SJCRH30 (cell line): Measurements from ENCODE around the gene ICAM2. TPM values are rescaled to one million over a fixed set of nuclear protein-coding genes. Genes with fewer than 3 reads are reported as not detected.
A peak's percentile ranks its signal among the peaks of the same experiment; 100 is the strongest.
"Not testable (repeated sequence)": the region's sequence is repeated elsewhere in the genome, so short reads cannot be mapped to it uniquely, and the experiment has no call there.

Source experiments
- DNase-seq, 2 experiments: peaks; one replicate each; pipeline ENCODE4 v3.0.0-alpha.2; 2015 to 2020
- H3K27ac ChIP-seq: fragments of 250-450 bp; sonication (Bioruptor Pico); 2 replicates; pipeline ENCODE4 v1.5.1; 2020; ENCODE audit warnings: mild to moderate bottlenecking, moderate library complexity
- H3K27me3 ChIP-seq: fragments of 250-450 bp; sonication (Bioruptor Pico); 2 replicates; pipeline ENCODE4 v1.5.1; 2020; ENCODE audit warnings: mild to moderate bottlenecking, moderate library complexity
- H3K36me3 ChIP-seq: fragments of 250-450 bp; sonication (Bioruptor Pico); 2 replicates; pipeline ENCODE4 v1.5.1; 2020; ENCODE audit warnings: mild to moderate bottlenecking, moderate library complexity
- H3K4me1 ChIP-seq: fragments of 250-450 bp; sonication (Bioruptor Pico); 2 replicates; pipeline ENCODE4 v1.5.1; 2020; ENCODE audit warnings: mild to moderate bottlenecking, moderate library complexity
- H3K4me3 ChIP-seq: fragments of 250-450 bp; sonication (Bioruptor Pico); 2 replicates; pipeline ENCODE4 v1.5.1; 2020; ENCODE audit warnings: mild to moderate bottlenecking, moderate library complexity
- H3K9me3 ChIP-seq: fragments of 250-450 bp; sonication (Bioruptor Pico); replicated peaks from 2 replicates; pipeline ENCODE4 v1.5.1; 2020; ENCODE audit warnings: mild to moderate bottlenecking, moderate library complexity
- total RNA-seq: library from RNA; depleted of rRNA; stranded (reverse); fragments of >200 nt; shearing (Covaris generic); gene quantifications from 2 replicates; pipeline ENCODE4 v1.2.3, GENCODE V29; 2014

ICAM2 gene
- total RNA-seq, 1 experiment from 2014 or later, result 0.43 TPM

DNA sequence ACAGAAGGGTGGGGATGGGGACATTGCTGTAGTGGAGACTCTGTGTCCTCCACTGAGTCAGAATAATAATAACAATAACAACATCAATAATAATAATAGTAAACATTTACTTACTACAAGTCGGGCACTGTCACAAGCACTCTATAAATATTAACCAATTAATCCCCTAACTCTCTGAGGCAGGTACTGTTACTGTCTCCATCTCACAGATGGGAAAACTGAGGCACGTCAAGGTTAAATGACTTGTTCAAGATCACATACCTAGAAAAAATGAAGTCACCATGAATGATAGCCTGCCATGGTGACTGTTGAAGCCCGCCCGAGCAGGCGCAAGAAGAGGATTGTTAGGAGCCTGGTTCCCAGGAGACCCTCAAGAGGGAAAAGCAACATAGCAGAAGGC is 12.1 kb downstream of the ICAM2 start:
- Histone ChIP-seq H3K27me3 (no peaks in the 10 kb centered on the region), H3K36me3 (no peaks in the 10 kb centered on the region), H3K4me1 (peaks cover 4% of the 10 kb centered on the region), H3K4me3 (no peak overlapping the region), H3K9me3 (no peaks in the 10 kb centered on the region), H3K27ac (no peak overlapping the region)
- DNase-seq, result no peak

DNA sequence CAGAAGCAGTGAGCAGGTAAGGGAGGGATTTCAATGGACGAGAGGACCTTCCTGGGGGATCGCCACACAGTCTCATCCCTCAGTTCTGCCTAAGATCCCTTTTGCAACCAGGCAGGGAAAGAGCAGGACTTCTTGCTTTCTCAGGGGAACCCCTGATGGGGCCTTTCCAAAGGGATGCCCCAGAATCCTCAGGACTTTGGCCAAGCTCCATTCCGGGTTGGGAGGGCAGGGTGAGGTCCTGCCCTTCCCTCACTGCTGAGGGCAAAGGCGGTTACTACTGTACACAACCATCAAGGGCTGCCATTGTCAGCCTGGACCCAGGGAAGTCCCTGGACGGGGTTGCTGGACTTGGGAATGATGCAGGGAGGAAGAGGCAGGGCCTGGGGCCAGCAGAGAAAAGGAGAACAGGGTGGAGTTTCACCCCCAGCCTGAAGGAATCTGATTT is 12.6 kb downstream of the ICAM2 start:
- no peaks in the 10 kb centered on the region for H3K9me3 ChIP-seq
- H3K27ac ChIP-seq, result no peak overlapping the region
- H3K36me3 ChIP-seq, result no peaks in the 10 kb centered on the region

DNA sequence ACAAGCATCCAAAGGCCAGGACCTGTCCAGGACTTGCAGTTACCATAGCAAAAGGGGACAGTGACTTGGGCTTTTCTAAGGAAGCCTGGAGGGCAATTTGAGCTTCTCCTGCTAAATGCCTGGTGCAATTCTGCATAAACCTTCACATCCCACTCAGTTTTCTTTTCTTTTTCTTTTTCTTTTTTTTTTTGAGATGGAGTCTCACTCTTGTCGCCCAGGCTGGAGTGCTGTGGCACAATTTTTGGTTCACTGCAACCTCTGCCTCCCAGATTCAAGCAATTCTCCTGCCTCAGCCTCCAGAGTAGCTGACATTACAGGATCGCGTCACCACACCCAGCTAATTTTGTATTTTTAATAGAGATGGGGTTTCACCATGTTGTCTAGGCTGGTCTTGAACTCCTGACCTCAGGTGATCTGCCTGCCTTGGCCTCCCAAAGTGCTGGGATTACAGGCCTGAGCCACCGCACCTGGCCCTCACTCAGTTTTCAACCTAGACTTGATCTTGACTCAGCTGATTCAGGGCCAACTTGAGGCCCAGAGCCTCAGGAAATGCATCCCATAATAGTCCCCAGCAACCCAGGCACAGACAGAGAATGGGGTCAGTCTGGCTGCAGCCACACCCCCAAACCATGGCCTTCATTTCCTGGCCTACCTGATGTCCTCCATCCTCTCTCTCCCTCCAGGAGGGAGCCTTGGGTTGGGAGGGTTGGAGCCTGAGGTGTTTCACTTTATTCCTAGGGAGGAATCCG is 13.2 kb downstream of the ICAM2 start:
- H3K9me3 ChIP-seq, DNase-seq, H3K36me3 ChIP-seq, H3K4me1 ChIP-seq, H3K27me3 ChIP-seq, H3K27ac ChIP-seq, H3K4me3 ChIP-seq: not testable (repeated sequence)

More for the DNA sequence above, 12.6 kb downstream of the ICAM2 start:
- DNase-seq, result no peak
- Histone ChIP-seq H3K4me1 (peaks cover 4% of the 10 kb centered on the region), H3K27me3 (no peaks in the 10 kb centered on the region), H3K4me3 (no peak overlapping the region)

DNA sequence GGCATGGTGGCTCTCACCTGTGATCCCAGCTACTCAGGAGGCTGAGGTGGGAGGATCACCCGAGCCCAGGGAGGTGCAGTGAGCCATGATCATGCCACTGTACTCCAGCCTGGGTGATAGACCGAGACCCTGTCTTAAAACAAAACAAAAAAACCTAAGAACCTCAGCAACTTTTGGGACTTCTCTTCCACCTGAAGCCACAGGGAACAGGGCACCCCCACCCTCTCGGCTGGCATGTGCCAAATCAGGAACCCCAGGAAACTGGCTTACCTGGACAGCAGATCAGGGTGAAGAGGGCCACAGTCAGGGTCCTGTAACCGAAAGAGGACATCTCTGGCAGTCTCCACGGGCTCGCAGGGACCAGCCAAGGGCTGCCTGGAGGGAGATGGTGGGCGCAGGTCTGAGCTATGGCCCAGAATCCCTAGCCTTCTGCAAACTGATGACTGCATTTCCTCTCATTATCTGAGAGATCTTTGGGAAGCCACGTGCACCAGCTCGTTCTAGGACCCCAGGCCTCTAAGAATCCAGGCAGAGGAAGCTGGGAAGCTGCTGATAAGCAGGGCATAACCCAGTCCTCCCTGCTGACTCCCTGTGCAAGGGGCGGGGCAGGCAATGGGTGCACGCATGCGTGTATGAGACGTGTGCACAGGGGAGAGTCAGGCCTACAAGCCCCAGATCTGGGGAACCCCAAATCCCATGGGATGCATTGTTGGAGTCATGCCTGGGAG is 13.9 kb downstream of the ICAM2 start:
- H3K36me3 ChIP-seq, result no peaks in the 10 kb centered on the region
- H3K27ac ChIP-seq, result no peak overlapping the region
- H3K9me3 ChIP-seq, result no peaks in the 10 kb centered on the region
- H3K4me1 ChIP-seq, result peaks cover 4% of the 10 kb centered on the region
- H3K4me3 ChIP-seq, result no peak overlapping the region
- no peak for DNase-seq
- no peaks in the 10 kb centered on the region for H3K27me3 ChIP-seq

DNA sequence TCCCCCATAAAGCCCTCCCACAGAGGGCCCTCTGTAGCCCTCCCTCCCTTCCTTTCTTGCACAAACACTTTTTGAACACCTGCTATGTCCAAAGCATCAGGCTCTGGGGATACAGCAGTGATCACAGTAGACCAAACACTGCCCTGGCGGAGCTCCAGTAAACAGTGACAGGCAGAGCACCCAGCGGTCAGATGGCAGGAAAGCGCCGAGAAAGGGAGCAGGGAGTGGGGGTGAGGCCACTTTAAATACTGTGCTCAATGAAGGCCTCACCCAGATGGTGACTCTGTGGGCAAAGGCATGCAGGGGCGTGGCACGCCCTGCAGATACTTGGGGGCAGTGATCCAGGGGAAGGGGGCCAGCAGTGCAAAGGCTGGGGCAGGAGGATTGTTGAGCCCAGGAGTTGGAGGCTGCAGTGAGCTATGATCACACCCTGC is 14.7 kb downstream of the ICAM2 start:
- H3K9me3 ChIP-seq, result no peaks in the 10 kb centered on the region
- no peaks in the 10 kb centered on the region for H3K27me3 ChIP-seq
- no peak overlapping the region for H3K4me3 ChIP-seq
- H3K4me1 ChIP-seq, result peaks cover 4% of the 10 kb centered on the region
- H3K36me3 ChIP-seq, result no peaks in the 10 kb centered on the region
- no peak overlapping the region for H3K27ac ChIP-seq
- DNase-seq, result peak; percentile 48 to 69

DNA sequence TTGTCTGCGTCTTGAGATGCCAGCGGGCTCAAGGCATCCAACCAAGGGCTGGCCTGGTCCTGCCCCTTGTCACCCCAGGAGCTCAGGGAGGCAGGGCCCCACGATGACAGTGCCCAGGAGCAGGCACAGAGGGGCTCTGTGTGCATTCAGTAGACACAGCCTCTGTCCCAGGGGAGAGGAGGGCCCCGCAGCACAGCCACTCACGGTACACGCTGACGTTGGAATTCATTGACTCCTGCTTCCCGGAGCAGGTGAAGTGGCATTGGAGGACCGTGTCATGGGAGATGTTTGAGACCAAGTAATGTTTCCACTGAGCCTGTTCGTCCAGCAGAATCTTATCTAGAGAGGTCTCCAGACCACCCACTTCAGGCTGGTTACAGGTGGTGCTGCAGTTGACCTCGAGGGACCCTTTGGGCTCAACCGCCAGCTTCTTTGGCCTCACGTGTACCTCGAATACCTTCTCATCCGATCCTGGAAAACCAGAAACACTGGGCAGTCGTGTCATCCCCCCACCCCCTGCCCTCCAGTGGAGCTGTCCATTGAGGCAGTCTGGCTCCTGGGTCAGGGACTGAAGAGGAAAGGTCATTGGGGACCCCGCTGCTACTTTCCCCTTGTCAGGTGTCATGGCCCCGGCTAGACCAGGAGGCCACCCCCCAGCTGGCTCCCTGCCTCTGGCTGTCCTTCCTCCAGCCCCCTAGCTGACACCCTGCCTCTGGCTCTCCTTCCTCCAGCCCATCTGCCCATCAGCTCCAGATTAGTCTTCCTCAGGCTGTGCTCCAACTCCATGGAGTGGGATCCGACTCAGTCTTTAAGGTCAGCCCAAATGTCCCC is 15.3 kb downstream of the ICAM2 start:
- H3K4me3 ChIP-seq, result no peak overlapping the region
- no peaks in the 10 kb centered on the region for H3K27me3 ChIP-seq
- no peaks in the 10 kb centered on the region for H3K9me3 ChIP-seq
- no peak for DNase-seq
- H3K4me1 ChIP-seq, result peaks cover 4% of the 10 kb centered on the region
- H3K36me3 ChIP-seq, result no peaks in the 10 kb centered on the region
- no peak overlapping the region for H3K27ac ChIP-seq

DNA sequence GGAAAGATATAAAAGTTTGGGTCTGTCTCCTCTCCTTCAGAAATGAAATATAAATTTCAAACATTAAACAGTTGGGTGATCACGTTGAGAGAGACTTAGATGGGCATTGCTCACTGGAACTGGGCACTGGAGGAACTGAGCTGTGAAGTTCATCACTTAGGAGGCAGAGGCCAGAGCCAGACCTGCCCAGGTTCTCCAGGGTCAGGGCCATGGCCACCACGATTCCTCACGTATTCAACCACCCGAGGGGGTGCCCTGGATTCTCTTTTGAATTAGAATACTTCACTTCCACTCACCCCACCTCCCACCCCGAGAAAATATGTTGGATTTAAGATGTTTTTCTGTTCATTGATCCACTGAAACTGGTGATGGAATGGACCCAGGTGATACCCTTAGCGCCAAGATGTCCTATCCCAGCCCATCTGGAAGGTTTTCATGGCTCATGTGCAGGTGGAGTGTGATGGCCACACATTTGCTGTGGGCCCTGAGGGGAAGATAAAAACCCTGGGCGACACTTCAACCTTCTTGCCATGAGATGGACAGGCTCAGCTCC is 16.1 kb downstream of the ICAM2 start:
- Histone ChIP-seq H3K4me1 (peaks cover 4% of the 10 kb centered on the region), H3K36me3 (no peaks in the 10 kb centered on the region), H3K4me3 (no peak overlapping the region), H3K27ac (no peak overlapping the region), H3K9me3 (no peaks in the 10 kb centered on the region), H3K27me3 (no peaks in the 10 kb centered on the region)
- DNase-seq, result no peak

DNA sequence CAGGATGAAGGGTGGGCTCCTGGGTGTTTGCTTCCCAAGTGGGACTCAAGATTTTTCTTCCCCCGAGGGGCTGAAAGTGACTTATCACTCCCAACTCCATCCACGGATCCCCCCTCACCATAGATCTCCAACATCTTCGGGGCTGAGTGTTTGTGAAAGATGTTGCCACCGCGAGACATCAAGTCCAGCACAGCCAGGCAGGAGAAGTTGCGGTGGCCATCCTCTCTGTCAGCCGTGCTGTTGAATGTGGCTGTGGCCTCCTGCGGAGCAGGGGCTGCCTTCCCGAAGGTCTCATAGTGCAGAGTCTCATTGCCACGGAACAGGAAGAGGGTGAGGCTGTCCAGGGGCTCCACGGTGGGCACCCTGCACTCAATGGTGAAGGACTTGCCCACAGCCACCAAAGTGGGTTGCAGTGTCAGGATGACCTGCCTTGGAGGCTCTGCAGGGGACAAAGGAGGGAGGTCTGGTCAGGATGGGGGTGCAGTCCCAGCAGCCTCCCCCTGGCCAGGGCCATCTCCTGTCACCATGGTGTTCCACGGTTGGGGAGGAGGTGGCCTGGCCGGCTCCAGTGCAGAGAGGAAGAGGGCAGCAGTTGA is 16.8 kb downstream of the ICAM2 start:
- Histone ChIP-seq H3K27me3 (no peaks in the 10 kb centered on the region), H3K27ac (no peak overlapping the region), H3K4me1 (peaks cover 4% of the 10 kb centered on the region), H3K4me3 (no peak overlapping the region), H3K36me3 (no peaks in the 10 kb centered on the region), H3K9me3 (no peaks in the 10 kb centered on the region)
- no peak for DNase-seq

DNA sequence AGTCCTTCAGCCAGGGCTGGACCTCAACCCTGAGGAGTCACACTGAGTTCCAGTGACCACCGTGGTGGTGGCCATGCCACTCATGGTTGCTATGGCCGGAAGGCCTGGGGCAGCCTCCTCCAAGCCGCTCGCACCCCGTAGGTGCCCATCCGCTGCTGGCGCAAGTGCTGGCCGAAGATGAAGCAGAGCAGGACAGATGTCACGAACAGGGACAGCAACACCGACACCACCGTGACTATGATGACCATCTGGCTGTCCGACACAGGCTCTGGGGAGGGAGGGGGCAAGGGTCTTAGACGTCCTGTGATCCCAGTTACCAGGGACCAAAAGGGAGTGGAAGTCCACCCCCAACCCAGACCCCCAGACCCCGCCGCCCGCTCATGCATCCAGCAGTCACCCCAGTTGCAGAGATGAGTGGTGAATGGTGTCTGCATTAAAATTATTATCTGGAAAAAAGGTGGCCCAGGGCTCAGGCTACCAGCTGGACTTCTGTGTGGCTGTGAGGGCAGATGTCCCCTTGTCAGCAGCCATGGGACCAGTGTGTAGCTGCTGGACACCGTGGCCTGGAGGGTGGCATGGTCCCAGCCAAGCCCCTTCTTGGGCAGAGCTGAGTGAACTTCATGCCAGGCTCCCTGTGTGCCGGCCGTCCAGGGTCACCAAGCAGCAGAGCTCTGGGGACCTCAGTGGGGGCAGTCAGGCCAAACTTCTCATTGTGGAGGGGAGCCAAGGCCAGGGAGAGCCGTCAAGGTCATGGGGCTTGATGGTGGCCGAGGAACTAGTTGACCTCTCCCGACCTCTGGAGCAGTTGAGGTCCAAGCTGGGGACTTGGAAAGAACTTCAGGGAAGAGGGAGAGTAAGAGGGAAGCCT is 17.5 kb downstream of the ICAM2 start:
- no peak for DNase-seq
- Histone ChIP-seq H3K4me3 (no peak overlapping the region), H3K36me3 (no peaks in the 10 kb centered on the region), H3K27ac (no peak overlapping the region), H3K4me1 (peaks cover 7% of the 10 kb centered on the region), H3K9me3 (no peaks in the 10 kb centered on the region), H3K27me3 (no peaks in the 10 kb centered on the region)

DNA sequence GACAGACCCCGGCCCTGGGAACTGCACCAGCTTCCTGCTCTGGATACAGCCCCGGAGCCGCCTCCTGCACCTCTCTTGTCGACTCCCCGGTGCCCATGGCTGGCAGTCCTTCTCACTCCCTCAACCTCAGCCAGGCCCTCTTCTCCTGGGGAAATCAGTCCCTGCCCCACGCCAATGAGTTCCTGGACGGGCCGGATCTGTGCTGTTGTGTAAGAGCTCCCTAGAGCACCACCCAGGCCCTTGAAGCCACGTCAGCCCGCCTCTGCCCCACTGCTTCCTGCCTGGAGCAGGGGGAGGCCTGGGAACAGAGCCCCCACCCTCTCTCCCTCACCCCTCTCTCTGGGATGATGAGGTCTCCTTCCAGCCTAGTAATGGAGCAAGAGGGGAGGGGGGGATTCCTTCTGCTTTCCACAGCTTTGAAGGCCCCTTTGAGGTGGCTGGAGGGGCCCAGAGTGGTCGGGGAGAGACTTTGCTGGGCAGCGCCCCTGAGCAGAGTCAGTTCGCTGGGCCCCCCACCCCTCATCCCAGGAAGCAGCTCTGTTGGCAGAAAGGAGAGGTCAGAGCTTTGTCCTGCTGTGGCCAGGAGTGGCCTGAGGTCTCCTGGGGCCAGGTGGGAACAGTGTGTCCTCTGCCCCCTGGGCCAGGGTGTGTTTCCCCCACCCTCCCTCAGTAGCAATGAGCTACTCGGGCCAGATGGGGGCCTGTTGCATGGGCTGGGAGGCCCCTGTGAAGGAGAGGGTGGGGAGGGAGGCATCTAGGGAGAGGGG is 18.5 kb downstream of the ICAM2 start:
- no peaks in the 10 kb centered on the region for H3K27me3 ChIP-seq
- no peaks in the 10 kb centered on the region for H3K36me3 ChIP-seq
- DNase-seq, result no peak
- H3K9me3 ChIP-seq, result no peaks in the 10 kb centered on the region
- H3K4me1 ChIP-seq, result peaks cover 16% of the 10 kb centered on the region
- no peak overlapping the region for H3K27ac ChIP-seq
- H3K4me3 ChIP-seq, result no peak overlapping the region

DNA sequence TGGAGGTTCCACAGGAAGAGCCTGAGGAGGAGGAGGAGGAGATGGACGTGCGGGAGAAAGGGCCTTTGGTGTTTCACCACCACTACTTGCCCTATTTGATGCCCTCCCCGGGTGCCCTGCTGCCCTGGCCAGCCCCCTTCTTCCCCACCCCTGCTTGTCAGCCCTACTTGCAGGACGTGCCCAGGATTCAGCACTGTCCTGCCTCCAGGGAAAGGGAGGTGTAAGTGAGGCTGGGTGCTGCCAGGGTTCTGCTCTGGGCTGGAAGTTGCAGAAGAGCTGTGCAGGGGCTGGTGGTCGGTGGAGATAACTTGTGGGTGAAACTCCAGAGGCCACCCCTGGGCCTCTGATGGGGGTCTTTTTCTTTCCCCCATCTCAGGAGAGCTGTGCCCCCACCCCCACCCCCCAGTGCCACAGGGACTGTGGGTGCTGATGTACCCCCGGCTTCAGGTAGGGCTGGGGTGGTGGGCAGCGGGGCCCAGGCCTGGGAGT is 19.3 kb downstream of the ICAM2 start:
- Histone ChIP-seq H3K4me3 (no peak overlapping the region), H3K36me3 (no peaks in the 10 kb centered on the region), H3K4me1 (peaks cover 17% of the 10 kb centered on the region), H3K9me3 (no peaks in the 10 kb centered on the region), H3K27ac (no peak overlapping the region), H3K27me3 (no peaks in the 10 kb centered on the region)
- DNase-seq, result no peak

DNA sequence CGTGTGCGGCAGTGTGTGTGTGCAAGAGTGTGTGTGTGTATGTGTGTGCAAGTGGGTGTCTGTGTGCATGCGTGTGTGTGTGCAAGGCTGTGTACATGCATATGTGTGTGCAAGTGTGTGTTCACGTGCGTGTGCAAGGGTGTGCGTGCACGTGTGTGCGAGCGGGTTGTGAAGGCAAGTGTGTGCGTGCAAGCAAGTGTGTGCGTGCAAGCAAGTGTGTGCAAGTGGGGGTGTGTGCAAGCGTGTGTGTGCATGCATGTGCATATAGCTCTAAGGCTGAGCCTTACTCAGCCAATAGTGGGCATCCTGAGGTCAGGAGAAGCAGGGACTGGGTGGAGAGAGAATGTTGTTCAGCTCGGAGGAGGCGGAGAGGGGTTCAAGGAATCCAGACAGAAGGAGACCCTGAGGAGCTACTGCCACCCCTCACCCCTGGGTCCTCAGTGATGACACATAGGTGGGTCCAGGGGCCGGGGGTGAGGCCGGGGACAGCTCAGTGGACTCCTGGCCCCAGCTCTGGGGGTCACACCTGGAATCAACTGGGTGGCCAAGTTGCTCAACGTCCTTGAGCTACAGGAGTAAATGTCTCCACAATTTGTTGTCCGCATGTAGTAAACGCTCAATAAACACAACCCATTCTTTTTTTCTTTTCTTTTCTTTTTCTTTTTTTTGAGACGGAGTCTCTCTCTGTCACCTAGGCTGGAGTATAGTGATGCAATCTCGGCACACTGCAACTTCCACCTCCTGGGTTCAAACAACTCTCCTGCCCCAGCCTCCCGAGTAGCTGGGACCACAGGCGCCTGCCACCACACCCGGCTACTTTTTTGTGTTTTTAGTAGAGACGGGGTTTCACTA is 20.5 kb downstream of the ICAM2 start:
- Histone ChIP-seq H3K4me1 (peaks cover 14% of the 10 kb centered on the region), H3K27me3 (no peaks in the 10 kb centered on the region), H3K9me3 (no peaks in the 10 kb centered on the region), H3K4me3 (no peak overlapping the region), H3K27ac (no peak overlapping the region), H3K36me3 (no peaks in the 10 kb centered on the region)
- no peak for DNase-seq
